GM10266 (cell line): ENCODE data around the gene ARHGAP1.

ENCODE experiments used
- DNase-seq: peaks from one replicate; pipeline ENCODE4 v3.0.0; 2012; ENCODE audit errors: extremely low spot score
- TF ChIP-seq, protein P1 (sequence below): IDR thresholded peaks from 2 replicates; pipeline ENCODE4 v1.5.1; 2012; ENCODE audit warnings: mild to moderate bottlenecking, low read depth; ENCODE audit not compliant: control insufficient read depth, insufficient read depth; ENCODE audit errors: missing control alignments

Gene ARHGAP1

DNA sequence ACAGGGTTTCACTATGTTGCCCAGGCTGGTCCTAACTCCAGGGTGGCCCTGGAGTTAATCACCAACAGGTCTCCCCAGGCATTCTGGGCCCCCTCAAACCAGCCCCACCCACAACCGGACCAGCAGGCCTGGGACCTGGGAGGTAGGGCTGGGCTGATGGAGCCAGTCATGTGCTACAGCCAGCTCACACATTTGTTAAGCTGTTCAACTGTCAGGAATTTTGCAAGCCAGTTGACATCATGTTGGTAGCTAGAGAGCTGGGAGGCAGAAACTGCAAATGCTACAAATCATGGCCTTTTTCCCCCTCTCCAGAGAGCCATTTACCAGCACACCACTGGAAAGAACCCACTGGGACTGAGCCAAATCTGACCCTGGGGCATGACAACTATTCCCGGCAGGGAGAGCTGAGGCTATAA lies 6.8 kb downstream of the ARHGAP1 start:
- TF ChIP-seq, protein P1, sequence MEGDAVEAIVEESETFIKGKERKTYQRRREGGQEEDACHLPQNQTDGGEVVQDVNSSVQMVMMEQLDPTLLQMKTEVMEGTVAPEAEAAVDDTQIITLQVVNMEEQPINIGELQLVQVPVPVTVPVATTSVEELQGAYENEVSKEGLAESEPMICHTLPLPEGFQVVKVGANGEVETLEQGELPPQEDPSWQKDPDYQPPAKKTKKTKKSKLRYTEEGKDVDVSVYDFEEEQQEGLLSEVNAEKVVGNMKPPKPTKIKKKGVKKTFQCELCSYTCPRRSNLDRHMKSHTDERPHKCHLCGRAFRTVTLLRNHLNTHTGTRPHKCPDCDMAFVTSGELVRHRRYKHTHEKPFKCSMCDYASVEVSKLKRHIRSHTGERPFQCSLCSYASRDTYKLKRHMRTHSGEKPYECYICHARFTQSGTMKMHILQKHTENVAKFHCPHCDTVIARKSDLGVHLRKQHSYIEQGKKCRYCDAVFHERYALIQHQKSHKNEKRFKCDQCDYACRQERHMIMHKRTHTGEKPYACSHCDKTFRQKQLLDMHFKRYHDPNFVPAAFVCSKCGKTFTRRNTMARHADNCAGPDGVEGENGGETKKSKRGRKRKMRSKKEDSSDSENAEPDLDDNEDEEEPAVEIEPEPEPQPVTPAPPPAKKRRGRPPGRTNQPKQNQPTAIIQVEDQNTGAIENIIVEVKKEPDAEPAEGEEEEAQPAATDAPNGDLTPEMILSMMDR, result no peak

GRCh38 chr11:46692450-46692849 lies 8.0 kb downstream of the ARHGAP1 start:
- TF ChIP-seq, protein P1, result no peak
- no peak for DNase-seq

More for the DNA sequence above, 6.8 kb downstream of the ARHGAP1 start:
- DNase-seq, result no peak

GRCh38 chr11:46690702-46691101 lies 9.7 kb downstream of the ARHGAP1 start:
- DNase-seq, result no peak
- TF ChIP-seq, protein P1, result no peak

- no peak for DNase-seq
- TF ChIP-seq, protein P1, result no peak
Observed at GRCh38 chr11:46686886-46687795, 13.3 kb downstream of the ARHGAP1 start.

DNA sequence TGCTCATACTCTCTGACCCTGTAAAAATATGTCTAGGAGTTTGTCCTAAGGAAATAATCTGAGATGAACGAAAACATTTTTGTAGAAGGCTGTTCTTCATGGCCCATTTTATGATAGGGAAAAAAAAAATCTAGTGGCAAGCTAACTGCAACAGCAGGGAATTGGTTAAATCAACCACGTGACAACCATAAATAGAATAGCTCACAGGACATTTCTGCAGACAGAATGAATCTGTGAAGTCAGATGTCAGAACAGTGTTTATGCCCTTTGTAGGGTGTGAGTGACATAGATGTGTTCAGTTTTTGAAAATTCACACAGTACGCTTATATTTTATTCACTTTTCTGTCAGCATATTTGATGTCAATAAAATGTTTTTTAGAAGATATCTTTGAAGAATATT lies 16.1 kb downstream of the ARHGAP1 start:
- TF ChIP-seq, protein P1, result no peak
- no peak for DNase-seq

DNA sequence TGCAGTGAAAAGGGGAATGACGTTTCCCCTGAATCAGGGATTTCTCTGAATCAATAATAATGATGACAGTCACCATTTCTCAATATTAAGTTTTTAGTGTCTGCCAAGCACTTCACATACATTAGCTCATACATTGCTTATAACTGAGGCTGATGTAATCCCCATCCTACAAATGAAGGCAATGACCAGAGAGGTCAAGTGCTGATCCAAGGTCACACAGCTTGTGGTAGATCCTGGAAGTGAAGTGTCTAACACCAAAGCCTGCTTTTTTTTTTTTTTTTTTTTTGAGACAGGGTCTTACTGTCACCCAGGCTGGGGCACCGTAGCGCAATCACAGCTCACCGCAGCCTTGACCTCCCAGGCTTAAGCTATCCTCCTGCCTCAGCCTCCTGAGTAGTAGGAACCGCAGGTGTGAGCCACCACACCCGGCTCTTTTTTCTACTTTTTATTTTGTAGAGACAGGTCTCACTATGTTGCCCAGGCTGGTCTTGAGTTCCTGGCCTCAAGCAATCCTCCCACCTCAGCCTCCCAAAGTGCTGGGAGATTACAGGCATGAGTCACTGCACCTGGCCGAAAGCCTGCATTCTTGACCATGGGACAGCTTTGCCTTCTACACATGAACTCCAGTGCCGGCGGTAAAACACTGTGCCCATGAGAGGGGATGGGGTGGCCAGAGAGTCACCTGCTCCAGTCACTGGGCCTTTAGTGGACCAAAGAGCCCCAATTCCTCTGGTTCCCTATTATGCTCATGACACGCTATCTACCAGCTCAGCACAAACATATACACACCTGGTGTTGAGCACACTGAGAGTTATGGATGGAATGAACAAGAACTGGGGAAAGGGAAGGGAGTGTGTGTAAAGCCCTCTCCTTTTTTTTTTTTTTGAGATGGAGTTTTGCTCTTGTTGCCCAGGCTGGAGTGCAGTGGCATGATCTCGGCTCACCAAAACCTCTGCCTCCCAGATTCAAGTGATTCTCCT lies 17.4 kb downstream of the ARHGAP1 start:
- TF ChIP-seq, protein P1, result no peak
- no peak for DNase-seq
